Panc1 (cell line): ENCODE results near the gene PPL. TPM values are rescaled to one million over a fixed set of nuclear protein-coding genes. Genes with fewer than 3 reads are reported as not detected.

Experiments
- ATAC-seq: fragments of 200-7000 bp; cut with Tn5 transposase; 2 replicates; pipeline ENCODE4 v1.9.1; 2020; ENCODE audit warnings: mild to moderate bottlenecking, moderate library complexity
- BruUV-seq: library from RNA; stranded (reverse); fragments of 400-500 nt; replicated peaks from 2 replicates; lab custom pipeline; 2021; lab: Mats Ljungman, UMichigan
- CTCF ChIA-PET: fragments of 300-600 bp; sonication (Branson Sonifier 250); formaldehyde crosslinking; loops from one replicate; lab custom pipeline; 2022; ENCODE audit warnings: antibody characterized with exemption; lab: Charles Lee
- POLR2A ChIA-PET: fragments of 300-600 bp; sonication (Branson Sonifier 250); formaldehyde crosslinking; loops from one replicate; lab custom pipeline; 2022; ENCODE audit warnings: antibody characterized with exemption; lab: Charles Lee
- DNase-seq: peaks from one replicate; pipeline ENCODE4 v3.0.0-alpha.2; 2010; ENCODE audit warnings: low read depth, low spot score
- H3K27ac ChIP-seq: 2 replicates; pipeline ENCODE4 v1.5.1; 2011; ENCODE audit warnings: mild to moderate bottlenecking, low read length, inconsistent platforms
- H3K27me3 ChIP-seq: fragments of 200-500 bp; sonication (Bioruptor generic); 2 replicates; pipeline ENCODE4 v1.6.0; 2014; ENCODE audit warnings: low read length, inconsistent platforms; ENCODE audit not compliant: control insufficient read depth, insufficient read depth
- H3K36me3 ChIP-seq: fragments of 200-500 bp; sonication (Bioruptor generic); 2 replicates; pipeline ENCODE4 v1.5.1; 2014; ENCODE audit warnings: inconsistent platforms, mild to moderate bottlenecking, low read length, moderate library complexity; ENCODE audit not compliant: control insufficient read depth, insufficient read depth
- H3K4me1 ChIP-seq: 2 replicates; pipeline ENCODE4 v1.5.1; 2011; ENCODE audit warnings: inconsistent platforms, mild to moderate bottlenecking, low read length, moderate library complexity; ENCODE audit not compliant: control insufficient read depth, insufficient read depth
- H3K4me3 ChIP-seq, 2 experiments: 2 replicates each; pipeline ENCODE4 v1.5.1; 2011 to 2012; ENCODE audit warnings: low read depth in 2 of 2, low read length in 2 of 2, mild to moderate bottlenecking in 2 of 2, inconsistent platforms in 1 of 2, moderate library complexity in 1 of 2
- H3K9me3 ChIP-seq: fragments of 200-500 bp; sonication (Bioruptor generic); 2 replicates; pipeline ENCODE4 v1.5.1; 2014; ENCODE audit warnings: low read depth, mild to moderate bottlenecking, inconsistent platforms, low read length, moderate library complexity; ENCODE audit not compliant: control insufficient read depth, insufficient read depth
- CTCF ChIP-seq: fragments of 450-650 bp; IDR thresholded peaks from 2 replicates; pipeline ENCODE4 v1.5.1; 2017; ENCODE audit warnings: mild to moderate bottlenecking
- POLR2AphosphoS5 ChIP-seq: IDR thresholded peaks from 2 replicates; pipeline ENCODE4 v1.6.1; 2012; ENCODE audit warnings: mild to moderate bottlenecking, low read depth, low read length, moderate library complexity
- REST ChIP-seq, 2 experiments: IDR thresholded peaks; 2 replicates each; pipeline ENCODE4 v1.6.1; 2011 to 2012; ENCODE audit warnings: low read depth in 2 of 2, control low read depth in 1 of 2, low read length in 1 of 2, mild to moderate bottlenecking in 1 of 2, moderate library complexity in 1 of 2; ENCODE audit not compliant: insufficient read depth in 1 of 2
- SIN3A ChIP-seq: IDR thresholded peaks from 2 replicates; pipeline ENCODE4 v1.6.1; 2012; ENCODE audit warnings: low read depth, mild to moderate bottlenecking, low read length, moderate library complexity, borderline replicate concordance; ENCODE audit not compliant: insufficient read depth
- TCF7L2 ChIP-seq: IDR thresholded peaks from 2 replicates; pipeline ENCODE4 v1.6.1; 2011; ENCODE audit warnings: mild to moderate bottlenecking, low read depth, low read length, inconsistent platforms
- in situ Hi-C: cut with HindIII; loops from 2 replicates; pipeline ENCODE4 v1.10.0; 2016; ENCODE audit warnings: low sequenced_read_pairs, low pct_unique_long_range_greater_than_20kb
- intact Hi-C: fragments of 100-400 bp; cut with micrococcal nuclease; formaldehyde crosslinking; loops from one replicate; pipeline ENCODE4 v1.10.0; 2022; ENCODE audit not compliant: unreplicated experiment
- total RNA-seq: library from RNA; stranded (reverse); gene quantifications from one replicate; pipeline ENCODE4 v1.2.1, GENCODE V29; 2021; ENCODE audit not compliant: unreplicated experiment

PPL gene
- total RNA-seq, 1 experiment from 2014 or later = 89.4 TPM

- H3K27ac ChIP-seq = no peak overlapping the region
- ATAC-seq (no peak), DNase-seq (no peak)
- peaks cover 2% of the 10 kb centered on the region; the same call in 1 of the 2 replicates for H3K36me3 ChIP-seq
- intact Hi-C loops = no loop called here
- in situ Hi-C loops = no loop called here
- ChIA-PET CTCF (no interaction called here), POLR2A (no interaction called here)
- H3K9me3 ChIP-seq = no peaks in the 10 kb centered on the region
- no peak overlapping the region for H3K4me3 ChIP-seq
- no TSS peak for BruUV-seq
- TF ChIP-seq TCF7L2 (no peak), REST (IDR thresholded peaks at IDR 0.05; ENCODE audit: insufficient read depth in 1 of 2, low read depth in 2 of 2, low read length in 1 of 2) (no peak), SIN3A (no peak), POLR2AphosphoS5 (no peak), CTCF (no peak)
- no peaks in the 10 kb centered on the region for H3K27me3 ChIP-seq
- peaks cover 3% of the 10 kb centered on the region; the same call in 1 of the 2 replicates for H3K4me1 ChIP-seq
Observed at GRCh38 chr16:4895366-4895765, 41.6 kb downstream of the PPL start.

- BruUV-seq = no TSS peak
- DNase-seq = no peak
- no peak for TF ChIP-seq SIN3A
- TF ChIP-seq CTCF = no peak
- TF ChIP-seq POLR2AphosphoS5 = no peak
- TF ChIP-seq TCF7L2 = no peak
- TF ChIP-seq REST (IDR thresholded peaks at IDR 0.05; ENCODE audit: insufficient read depth in 1 of 2, low read depth in 2 of 2, low read length in 1 of 2) = no peak
- no peaks in the 10 kb centered on the region; the same call in 1 of the 2 replicates for H3K36me3 ChIP-seq
- no peaks in the 10 kb centered on the region for H3K9me3 ChIP-seq
- CTCF ChIA-PET = no interaction called here
- POLR2A ChIA-PET = no interaction called here
- H3K4me3 ChIP-seq = no peak overlapping the region
- H3K27ac ChIP-seq = no peak overlapping the region
- in situ Hi-C loops (no loop called here), intact Hi-C loops (no loop called here)
- ATAC-seq = peak; percentile 39; the same call in 1 of the 2 replicates
- peaks cover 3% of the 10 kb centered on the region; the same call in 1 of the 2 replicates for H3K4me1 ChIP-seq
- H3K27me3 ChIP-seq = no peaks in the 10 kb centered on the region
Observed at GRCh38 chr16:4894276-4895150, 42.4 kb downstream of the PPL start.
